ENCODE results near the gene FRS2.

The FRS2 gene

DNA sequence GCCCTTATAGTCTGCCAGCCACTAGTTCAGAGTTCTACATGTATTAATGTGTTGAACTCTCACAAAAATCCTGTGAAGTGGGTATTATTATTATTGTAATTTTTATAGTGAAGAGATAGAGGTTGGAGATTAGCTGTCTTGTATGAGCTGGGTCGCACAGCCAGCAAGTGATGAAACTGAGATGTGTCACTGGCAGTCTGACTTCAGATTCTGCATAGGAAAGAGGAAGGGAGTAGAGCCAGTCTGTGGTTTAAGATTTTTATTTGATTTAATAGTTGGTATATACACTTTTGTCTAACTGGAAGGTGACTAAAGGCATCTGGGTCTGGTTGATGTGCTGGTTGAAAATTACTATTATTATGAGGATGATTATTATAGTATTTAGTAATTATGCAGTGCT, 5.8 kb upstream of the FRS2 start:
- no peak for DNase-seq (ENCODE audit: low read depth in 3 of 3, low spot score in 1 of 3)

DNA sequence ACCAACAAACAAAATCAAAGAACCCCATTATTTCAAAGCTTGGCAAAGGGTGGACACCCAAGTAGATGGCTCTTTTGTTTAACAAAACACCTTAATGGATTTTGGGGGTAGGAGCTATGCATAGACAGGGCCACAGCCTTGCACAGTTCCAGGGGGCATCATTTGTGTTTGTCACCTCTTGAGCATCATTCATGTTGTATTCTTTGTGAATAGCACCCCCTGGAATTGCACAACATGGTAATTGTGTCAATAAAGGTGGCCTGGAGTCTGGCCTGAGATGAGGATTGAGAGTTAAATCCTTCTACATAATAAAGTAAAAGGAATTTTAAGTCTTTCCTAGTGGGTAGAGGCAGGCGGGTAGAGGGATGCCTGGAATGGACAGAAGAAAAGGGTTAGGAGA, 3.3 kb upstream of the FRS2 start:
- no peak for DNase-seq (ENCODE audit: low read depth in 3 of 3, low spot score in 1 of 3)

DNA sequence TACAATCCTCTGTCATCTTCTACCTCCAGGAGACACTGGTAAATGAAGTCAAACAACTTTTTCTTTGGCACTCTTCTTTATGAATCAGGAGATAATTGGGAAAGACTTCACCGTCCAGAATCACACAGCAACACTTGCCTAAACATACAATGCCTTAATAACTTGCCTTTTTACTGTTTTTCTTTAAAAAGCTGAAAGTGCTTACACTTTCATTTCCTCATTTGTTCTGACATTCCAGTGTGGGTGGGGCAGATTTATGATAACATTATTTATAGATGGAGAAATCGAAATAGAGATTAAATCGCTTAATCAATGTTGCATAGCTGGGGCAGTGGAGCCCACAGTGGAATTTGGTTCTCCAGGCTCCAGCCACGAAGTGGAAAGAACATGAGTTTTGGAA, 2.8 kb upstream of the FRS2 start:
- no peak for DNase-seq (ENCODE audit: low read depth in 3 of 3, low spot score in 1 of 3)

DNA sequence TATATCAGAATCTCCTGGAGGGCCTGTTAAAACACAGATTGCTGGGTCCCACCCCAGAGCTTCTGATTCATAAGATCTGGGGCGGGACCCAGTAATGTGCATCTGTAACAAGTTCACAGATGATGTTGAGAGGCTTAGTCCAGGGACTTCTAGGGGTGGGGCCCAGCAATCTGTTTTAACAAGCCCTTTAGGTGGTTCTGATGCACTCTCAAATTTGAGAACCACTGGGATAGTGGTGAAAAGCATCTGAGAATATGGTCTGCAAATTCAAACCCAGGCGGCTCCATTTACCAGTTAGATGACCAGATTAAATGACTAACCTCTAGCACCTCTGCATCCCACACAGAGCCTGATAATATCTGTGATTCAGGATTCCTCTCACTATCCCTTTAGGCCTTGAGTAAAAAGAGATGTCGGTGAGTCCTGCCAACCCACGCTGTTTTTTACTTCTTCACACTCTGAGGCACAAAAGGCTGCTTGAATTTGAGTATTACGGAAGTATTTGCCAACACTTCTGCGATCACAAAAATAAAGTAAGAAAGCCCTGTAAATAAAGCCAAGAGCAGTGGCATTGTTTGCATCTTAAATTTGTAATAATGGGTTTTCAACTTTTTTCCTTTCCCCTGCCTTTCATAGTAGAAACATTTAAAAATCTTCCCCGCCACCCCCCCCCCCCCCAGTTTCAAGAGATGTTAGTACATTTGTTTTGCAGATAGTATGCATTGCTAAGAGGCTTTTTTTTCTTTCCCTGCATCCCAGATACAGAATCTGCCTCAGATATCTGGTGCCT, 1.8 kb upstream of the FRS2 start:
- no peak for DNase-seq (ENCODE audit: low read depth in 3 of 3, low spot score in 1 of 3)

DNA sequence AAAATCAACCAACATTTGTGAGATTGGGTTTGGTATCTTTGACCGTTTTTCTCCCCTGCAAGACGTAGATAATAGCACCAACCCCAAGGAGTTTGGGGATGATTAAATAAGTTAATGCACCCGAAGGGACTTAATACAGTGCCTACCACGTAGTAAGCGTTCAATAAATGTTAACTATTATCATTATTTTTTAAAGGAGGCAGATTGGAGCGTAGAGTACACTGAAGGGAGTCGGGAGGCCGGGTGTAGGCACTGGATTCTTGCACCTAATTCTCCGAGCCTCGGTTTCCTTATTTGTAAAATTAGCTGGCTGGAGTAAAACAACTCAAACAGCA, 367 bp upstream of the FRS2 start:
- no peak for DNase-seq (ENCODE audit: low read depth in 3 of 3, low spot score in 1 of 3)

DNA sequence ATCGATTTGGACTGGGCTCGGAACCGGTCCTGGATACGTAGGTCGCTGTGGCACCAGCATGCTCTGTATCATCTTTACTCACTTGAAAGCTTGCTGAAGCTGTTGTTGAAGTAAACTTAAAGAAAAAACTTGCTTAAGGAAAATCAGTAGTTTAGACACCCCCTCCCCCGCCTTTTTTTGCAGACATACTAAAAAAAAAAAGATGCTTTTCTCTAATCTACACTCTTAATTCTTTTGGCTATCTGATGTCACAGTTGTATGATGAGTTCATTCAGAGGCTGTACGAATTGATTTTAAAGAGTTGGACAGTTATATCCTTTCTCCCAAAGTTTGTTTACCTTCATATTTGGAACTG, 865 bp downstream of the FRS2 start:
- DNase-seq (ENCODE audit: low read depth in 3 of 3, low spot score in 1 of 3) = no peak

DNA sequence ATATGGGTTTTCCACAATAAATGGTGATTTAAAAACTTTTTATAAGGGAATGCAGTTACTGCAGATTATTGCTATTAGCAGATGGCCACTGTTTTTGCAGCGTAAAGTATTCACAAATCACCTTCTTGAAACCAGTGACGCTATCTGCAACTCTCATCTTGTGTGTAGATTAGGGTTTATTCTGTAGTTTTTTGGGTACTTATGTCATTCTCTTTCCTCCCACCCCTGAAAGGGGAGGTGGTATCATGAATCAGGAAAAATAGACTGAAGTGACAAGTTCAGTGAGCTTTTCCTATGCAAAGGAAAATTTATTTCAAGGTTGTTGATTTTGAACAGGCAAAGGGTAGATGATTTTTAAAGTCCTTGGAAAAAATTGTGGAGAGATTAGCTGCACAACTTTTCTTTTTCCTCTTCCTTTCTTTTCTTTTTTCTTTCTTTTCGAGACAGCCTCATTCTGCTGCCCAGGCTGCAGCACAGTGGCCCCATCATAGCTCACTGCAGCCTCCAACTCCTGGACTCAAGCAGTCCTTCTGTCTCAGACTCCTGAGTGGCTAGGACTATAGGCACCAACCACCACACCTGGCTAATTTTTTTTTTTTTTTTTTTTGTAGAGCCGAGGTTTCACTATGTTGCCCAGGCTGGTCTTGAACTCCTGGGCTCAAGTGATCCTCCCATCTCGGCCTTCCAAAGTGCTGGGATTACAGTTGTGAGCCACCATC, 1.6 kb downstream of the FRS2 start:
- DNase-seq (ENCODE audit: low read depth in 3 of 3, low spot score in 1 of 3) = no peak

DNA sequence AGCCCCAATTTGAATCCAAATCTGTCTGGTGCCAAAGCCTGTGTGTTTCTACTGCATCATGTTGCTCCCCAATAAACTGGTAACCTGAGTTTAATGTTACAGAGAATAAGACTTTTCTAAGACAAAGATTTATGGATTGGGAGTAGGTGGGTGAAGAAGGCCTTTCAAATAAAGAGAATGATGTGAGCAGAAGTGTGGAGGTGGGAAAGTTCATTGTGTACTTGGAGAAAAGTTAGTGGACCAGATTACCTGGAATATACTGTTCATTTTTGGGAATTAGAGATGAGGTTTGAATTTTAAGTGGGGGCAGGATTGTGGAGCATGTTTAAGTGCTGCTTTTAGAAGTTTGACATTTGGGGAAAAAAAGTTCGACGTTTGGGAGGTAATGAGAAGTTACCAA, 3.1 kb downstream of the FRS2 start:
- DNase-seq (ENCODE audit: low read depth in 3 of 3, low spot score in 1 of 3) = no peak

DNA sequence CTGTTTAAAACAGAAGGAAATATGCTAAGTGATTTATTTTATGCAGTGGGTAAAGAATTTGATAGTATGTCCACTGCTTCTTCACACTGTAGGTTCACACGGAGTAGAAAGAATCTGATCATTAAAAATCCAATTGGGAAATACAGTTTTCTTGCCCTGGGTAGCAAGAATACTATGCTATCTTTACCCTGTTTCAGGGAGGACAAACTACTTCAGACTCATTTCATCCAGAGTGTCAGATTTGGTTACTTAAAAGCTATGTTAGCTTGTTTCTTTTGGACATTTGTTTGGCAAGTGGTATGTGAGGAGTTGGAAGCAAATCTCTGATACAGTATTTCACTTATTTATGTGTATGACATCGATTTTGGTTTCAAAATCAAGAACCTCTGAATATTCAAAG, 4.3 kb downstream of the FRS2 start:
- DNase-seq (ENCODE audit: low read depth in 3 of 3, low spot score in 1 of 3) = no peak

DNA sequence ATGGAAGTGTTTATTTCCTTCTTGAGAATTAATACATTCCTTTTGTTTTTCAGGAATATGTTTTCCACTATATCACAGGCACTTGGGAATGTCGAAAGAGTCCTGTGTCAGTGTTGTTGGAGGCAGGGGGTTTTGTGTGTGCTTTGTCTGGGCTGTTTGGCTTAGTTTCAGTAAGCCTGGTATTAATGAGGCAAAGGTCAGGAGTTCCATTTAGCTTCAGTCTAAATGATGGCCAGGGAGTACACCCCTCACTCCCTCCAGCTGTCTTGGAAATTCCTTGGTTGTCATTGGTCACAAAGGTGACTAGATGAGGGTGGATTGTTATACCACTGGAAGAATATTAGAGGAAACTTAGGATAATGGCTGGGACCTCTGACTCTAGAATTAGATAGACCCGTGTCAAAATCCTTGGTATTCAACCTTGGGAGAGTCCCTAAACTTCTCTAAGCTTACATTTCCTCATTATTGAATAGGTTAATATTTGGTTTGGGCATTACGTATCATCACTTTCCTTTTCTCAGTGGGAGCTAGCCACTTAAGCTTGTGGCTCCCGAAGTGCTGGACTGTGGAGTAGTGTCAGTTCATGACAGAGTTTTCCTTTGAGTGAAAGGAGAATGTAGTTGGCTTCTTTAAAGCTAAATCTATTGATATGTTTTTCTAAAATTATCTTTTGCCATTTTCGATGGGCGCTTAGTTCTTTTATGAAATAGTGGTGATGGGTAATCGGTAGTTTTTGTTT, 5.2 kb downstream of the FRS2 start:
- no peak for DNase-seq (ENCODE audit: low read depth in 3 of 3, low spot score in 1 of 3)

DNA sequence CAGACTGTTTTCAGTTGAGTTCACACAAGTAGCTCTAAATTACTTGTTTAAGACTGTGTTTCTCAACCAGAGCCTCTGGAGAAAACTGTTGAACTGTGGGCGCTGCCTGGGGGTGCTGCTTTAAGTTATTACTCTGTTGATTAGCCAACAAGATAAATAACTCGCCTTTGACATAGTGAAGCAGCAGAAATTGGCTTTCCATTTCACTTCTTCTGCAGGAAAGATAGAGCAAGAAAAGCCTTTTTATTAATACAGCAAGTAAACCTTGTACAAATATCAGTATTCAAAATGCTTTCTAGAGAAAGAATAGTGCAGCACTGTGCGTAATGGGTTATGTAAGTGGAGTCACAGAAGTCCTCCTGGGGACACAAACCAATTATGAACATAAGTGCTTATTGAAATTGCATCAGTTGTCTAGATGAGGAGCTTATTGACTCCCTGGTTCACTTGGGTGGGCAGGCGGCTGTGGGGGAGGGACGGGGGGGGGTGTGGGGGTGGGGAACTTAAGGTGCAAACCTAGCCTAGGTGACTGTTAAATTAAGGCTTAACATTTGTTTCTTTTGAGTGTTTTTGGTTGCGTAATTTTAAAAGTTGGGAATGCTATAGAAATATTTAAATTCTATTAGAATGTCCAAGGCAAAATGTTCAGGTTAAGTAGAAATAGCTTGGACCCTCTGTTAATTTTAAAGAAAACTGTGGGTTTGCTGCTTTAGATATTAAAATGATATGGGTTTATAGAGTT, 6.3 kb downstream of the FRS2 start:
- no peak for DNase-seq (ENCODE audit: low read depth in 3 of 3, low spot score in 1 of 3)

DNA sequence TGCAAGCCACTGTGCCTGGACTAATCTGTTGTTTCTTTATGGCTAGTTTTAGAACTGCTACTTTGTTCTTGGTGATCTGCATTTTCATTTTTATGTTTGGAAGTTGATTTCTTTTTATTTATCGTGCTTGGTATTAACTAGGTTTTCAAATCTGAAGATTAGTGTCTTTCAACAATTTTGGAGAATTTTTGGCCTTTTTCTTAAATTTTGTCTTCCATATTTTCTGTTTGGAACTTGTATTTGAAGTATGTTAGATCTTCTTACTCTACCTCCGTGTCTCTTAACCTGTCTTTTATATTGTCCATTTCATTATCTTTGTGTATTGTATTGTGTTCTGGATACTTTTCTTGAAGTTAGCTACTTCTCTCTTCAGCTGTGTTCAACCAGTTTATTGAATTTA, 9.5 kb downstream of the FRS2 start:
- no peak for DNase-seq (ENCODE audit: low read depth in 3 of 3, low spot score in 1 of 3)

DNA sequence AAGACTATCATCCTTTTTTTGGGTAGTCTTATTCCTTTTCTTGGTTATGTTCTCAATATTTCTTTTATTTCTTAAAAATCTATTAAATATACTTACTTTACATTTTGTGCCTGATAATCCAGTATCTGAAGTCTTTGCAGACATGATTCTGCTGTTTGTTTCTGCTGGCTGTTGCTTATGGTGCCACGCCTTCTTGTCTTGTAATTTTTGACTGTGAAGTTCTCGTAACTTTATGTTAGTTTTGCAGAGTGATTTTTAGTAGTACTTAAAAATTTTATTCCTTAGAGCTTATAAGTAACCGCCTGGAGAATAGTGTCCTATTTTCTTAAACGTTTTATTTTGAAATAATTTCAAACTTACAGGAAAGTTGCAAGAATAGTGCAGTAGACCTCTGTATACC, 10.5 kb downstream of the FRS2 start:
- no peak for DNase-seq (ENCODE audit: low read depth in 3 of 3, low spot score in 1 of 3)

DNA sequence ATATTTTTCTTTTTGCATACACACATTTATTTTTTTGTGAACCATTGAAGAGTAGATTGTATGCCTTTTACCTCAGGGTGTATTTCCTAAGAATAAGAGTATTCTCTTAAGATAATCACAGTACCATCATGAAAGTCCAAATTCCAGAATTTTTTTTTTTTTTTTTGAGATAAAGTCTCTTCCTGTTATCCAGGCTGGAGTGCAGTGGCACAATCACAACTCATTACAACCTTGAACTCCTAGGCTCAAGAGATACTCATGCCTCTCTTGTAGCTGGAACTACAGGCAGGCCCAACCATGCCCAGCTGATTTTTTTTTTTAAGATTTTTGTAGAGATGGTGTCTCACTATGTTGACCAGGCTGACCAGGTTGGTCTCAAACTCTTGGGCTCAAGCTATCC, 10.9 kb downstream of the FRS2 start:
- DNase-seq (ENCODE audit: low read depth in 3 of 3, low spot score in 1 of 3) = no peak

DNA sequence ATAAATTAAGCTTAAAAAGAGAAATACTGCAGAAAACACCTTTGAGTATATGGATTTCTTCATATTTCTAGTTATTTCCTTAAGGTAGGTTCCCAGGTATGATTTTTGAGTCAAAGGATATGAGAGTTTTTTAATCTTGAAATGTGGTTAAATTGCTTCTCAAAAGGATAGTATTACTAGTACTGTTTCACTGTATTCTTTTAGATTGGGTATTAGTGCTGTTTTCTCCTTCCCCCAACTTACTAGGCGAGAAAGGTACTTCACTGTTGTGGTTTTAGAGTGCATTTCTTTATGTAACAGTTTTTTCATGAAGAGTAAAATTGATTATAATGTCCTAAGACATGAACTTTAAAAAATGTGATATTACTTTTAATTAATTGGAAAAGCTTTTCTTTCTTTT, 13.5 kb downstream of the FRS2 start:
- no peak for DNase-seq (ENCODE audit: low read depth in 3 of 3, low spot score in 1 of 3)

DNA sequence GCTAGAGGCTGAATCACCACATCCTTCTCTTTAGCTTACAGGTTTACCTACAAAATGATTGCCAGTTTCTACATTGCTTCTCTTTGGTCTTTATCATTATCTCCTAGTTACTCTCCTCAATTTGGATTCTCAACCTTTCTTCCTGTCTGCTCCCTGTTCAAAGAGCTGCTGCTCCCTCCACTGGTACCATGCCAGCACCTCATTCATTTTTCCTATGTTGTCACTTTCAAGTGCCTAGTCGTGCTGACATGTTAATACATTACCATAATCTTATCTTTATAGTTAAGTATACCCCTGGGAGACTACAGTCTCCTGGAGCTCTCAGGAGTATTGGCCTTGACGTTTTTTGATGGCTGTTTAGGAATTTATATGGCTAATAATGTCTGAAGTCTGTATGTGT, 14.2 kb downstream of the FRS2 start:
- DNase-seq (ENCODE audit: low read depth in 3 of 3, low spot score in 1 of 3) = no peak

DNA sequence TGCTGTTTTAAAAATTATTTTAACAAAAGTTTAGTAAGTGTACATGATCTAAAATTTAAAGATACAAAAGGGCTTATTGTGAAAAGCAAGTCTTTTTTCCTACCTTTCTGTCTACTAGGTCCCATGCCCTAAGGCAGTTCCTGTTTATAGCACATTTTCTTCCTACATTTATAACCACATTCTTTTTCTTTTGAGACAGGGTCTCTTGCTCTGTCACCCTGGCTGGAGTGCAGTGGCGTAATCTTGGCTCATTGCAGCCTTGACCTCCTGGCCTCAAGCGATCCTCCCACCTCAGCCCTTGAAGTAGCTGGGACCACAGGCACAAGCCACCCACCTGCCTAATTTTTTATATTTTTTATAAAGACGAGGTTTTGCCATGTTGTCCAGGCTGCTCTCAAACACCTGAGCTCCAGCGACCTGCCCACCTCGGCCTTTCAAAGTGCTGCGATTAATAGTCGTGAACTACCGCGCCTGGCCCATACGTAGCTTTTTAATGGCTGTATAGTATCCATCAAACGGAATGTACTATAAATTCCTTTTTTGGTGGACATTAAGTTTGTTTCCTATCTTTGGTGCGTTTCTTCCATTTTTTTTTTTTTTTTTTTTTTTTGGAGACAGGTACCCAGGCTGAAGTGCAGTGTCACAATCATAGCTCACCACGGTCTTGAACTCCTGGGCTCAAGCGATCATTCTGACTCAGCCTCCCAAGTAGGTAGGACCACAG, 20.9 kb downstream of the FRS2 start:
- DNase-seq (ENCODE audit: low read depth in 3 of 3, low spot score in 1 of 3) = no peak

DNA sequence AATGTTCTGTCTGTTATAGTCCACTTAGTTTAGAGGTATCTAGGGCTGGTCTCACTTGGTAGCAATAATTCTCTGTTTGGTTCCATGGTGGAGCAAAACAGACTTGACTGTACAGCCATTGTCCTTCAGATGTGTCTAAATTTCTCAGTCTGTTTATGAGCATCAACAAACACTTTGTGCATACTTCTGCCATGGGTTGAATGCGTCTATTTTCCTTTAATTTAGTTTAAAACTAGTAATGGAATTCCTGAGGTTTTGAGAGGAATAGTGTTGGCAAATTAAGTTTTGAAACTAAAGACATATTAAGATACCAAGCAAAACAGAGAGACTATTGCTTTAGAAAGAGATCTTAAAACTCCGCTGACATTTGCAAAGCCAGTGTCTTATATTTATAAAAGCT, 22.6 kb downstream of the FRS2 start:
- no peak for DNase-seq (ENCODE audit: low read depth in 3 of 3, low spot score in 1 of 3)

DNA sequence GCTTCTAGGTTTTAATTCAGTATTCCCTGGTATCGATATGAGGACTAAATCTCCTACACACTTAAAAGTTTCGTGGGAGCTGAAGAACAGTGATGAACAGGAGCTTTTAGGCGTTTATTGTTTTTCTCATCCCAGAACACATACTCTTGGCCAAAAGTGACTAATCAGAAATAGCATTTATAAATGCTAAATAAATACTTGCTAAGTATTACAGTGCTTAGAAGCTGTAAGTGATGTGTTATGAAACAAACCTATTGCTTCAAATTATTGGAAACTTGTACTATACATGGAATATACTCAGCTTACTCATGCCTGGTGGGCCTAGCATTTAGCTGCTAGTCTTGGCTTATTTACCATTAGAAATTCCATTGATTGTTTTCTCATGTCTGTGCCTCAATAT, 24.9 kb downstream of the FRS2 start:
- no peak for DNase-seq (ENCODE audit: low read depth in 3 of 3, low spot score in 1 of 3)

DNA sequence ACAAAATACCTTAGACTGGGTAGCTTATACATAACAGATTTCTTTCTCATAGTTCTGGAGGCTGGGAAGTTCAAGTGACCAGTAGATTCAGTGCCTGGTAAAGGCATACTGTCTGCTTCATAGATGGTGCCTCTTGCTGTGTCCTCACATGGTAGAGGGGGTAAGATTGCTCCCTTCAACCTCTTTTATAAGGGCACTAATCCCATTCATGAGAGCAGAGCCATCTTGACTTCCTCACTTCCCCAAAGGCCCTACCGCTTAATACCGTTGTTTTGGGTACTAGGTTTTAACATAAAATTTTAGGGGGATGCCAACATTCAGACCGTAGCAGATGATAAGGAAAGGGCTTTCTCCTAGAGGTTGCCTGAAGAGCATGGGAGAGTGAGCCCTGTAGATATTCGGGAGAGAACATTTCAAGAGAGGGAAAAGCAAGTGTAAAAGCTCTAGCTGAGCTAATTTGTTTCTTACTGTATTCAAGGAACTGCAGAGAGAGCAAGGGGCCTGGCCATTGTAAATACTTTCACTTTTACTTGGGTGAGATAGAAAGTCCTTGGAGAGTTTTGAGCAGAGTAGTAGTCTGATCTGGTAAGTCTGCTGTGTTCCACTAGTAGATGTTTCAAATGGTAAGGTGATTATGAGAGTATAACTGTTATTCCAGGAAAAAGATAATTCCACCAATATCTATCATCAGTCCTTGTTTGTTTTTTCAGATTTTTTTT, 27.3 kb downstream of the FRS2 start:
- no peak for DNase-seq (ENCODE audit: low read depth in 3 of 3, low spot score in 1 of 3)

DNA sequence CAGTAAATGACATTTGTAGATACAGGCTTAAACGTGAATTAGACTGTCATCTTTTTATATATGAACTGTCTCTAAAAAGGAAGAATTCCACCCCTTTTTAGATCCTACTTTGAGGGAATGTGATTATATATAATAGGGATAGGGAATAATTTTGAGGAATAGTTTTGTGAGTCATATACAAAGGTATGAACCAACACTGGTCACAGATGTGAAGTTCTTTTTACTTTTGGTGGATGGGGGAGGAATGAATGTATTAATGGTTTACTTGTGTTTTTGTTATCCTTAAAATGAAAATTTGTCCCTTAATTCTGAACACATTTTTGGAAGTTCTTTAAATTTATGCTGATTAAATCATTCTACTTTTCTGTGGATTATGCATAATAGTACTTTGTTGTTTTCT, 30.4 kb downstream of the FRS2 start:
- no peak for DNase-seq (ENCODE audit: low read depth in 3 of 3, low spot score in 1 of 3)
